HG02981 (cell line): ENCODE measurements around the gene PARD3.

ENCODE experiments used
- ATAC-seq: cut with Tn5 transposase; IDR thresholded peaks from one replicate; pipeline ENCODE4 v1.9.1; 2021; ENCODE audit warnings: mild to moderate bottlenecking, moderate library complexity; ENCODE audit not compliant: unreplicated experiment

PARD3 gene

GRCh38 chr10:34698248-34698831, 116.8 kb downstream of the PARD3 start:
- no peak for ATAC-seq

GRCh38 chr10:34697351-34698247, 117.5 kb downstream of the PARD3 start:
- ATAC-seq: no peak

- ATAC-seq: peak; percentile 67
These were observed 118.7 kb downstream of the PARD3 start for GRCh38 chr10:34696423-34696822.

GRCh38 chr10:34690383-34691049, 124.6 kb downstream of the PARD3 start:
- no peak for ATAC-seq

DNA sequence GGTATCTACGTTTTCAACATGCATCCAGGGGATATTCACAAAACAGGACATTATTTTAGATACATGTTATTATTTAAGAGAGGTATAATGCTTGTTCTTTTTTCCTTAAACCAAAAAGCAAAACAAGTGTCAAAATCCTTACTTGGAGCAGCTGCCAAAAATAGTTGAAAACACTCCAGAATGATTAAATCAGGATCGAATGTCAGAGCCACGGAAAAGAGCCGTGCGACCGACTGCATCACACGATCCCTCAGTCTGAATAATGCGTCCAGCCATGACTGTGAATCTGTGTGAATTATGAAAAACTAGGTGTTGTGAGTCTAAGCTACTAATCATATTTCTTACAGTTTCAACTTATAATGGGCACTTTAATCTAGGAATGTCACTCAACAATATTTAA, 126.0 kb downstream of the PARD3 start:
- ATAC-seq: no peak

GRCh38 chr10:34687434-34688210, 127.5 kb downstream of the PARD3 start:
- ATAC-seq: no peak

- ATAC-seq: no peak
These were observed 132.5 kb downstream of the PARD3 start for GRCh38 chr10:34682580-34682979.

GRCh38 chr10:34681933-34682332, 133.2 kb downstream of the PARD3 start:
- no peak for ATAC-seq

DNA sequence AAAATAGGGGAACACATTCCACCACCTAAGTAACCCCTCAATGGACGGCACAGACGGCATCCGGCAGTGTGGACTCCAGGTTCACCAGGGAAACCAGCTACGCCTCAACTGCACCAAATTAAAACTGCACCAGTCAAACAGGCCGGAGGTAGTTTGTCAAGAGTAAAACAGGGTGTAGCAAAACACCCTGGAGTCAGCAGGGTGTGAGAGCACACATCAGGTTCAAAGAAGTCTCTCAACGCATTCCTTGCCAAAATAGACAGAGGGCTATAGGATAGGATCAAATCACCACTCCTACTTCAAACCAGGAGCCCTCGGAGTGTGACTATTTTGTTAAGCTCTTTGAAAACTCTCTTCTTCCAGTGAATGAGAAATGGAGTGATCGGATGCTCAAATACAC, 135.9 kb downstream of the PARD3 start:
- no peak for ATAC-seq

- no peak for ATAC-seq
These were observed 137.5 kb downstream of the PARD3 start for GRCh38 chr10:34677591-34677990.

- ATAC-seq: no peak
These were observed 138.0 kb downstream of the PARD3 start for GRCh38 chr10:34677132-34677531.

GRCh38 chr10:34674176-34674575, 140.9 kb downstream of the PARD3 start:
- no peak for ATAC-seq

DNA sequence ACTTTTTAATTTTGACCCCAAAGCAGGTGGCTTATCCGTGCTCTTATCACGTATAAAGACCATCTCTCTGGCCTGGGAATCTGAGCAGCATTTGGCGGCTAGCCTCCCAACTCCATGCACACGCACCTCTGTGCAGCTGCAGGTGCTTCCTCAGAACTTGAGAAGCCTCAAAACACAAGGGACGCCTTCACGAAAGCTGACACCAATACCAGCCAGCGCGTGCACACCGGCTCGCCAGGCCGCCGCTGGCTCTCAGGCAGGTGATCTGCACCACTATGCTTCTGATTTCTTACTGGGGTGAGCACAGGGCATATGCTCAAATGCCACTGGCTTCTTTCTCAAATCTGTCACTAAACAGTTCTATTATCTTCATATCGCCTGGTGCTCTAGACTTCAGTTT, 145.0 kb downstream of the PARD3 start:
- ATAC-seq: no peak

GRCh38 chr10:34669079-34669478, 146.0 kb downstream of the PARD3 start:
- no peak for ATAC-seq

DNA sequence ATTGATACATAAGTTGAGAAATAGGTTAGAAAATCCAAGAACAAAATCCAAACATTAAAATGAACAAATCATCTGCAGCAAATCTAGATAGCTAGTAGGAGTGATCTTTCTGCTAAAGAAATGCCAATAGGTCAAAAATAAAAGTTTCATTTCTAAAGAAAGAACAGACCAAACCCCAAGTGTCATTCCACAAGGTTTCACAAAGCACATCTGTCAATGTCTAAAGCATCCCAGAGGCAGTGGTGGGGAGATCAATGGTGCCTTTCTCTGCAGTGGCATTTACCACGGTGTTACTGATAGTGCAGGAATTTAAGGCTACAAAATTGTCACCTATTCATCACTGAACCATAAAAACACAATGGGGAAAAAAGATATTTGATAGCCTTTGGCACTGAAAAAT, 147.9 kb downstream of the PARD3 start:
- ATAC-seq: no peak

GRCh38 chr10:34666008-34666704, 148.9 kb downstream of the PARD3 start:
- ATAC-seq: peak; percentile 78

- no peak for ATAC-seq
These were observed 150.4 kb downstream of the PARD3 start for GRCh38 chr10:34664706-34665105.

DNA sequence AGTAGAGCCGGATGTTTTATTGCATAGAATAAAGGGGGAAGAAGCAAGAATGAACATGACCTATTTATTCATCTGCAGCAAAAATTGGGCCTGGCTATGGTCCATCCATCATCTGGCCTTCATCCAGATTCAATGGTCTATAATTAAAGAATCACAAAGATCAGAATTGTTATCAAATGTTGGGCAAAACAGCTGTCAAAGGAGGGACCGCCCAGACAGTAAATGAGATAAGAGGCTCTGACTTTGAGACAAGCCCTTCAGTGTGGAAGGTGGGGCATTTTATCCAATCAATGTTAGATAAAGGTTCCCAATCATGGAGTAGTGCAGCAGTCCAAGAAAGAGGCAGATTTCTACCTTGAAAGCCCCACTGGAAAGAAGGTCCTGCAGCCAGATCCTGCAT, 153.5 kb downstream of the PARD3 start:
- no peak for ATAC-seq

- ATAC-seq: no peak
These were observed 156.2 kb downstream of the PARD3 start for GRCh38 chr10:34658934-34659333.

DNA sequence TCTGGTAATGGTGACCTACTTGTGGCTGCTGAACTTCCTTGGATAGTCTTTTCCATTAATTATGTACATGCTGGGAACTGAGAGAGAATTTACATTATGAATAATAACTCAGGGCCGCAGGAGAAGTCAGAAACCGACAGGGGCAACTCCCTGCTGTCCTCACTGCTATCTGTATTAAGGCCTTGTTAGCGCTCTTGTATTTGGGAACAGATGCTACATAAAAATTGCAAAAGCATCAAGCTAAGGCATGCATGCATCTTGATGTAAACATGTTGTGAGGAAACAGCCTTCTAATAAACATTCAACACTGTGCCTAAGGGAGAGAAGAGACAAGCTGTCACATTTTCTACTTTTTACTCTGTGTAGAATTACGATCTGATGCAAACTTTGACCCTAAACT, 158.4 kb downstream of the PARD3 start:
- ATAC-seq: no peak
